GM23338 (cell line): ENCODE measurements around the gene CCDC157. TPM values are rescaled to one million over a fixed set of nuclear protein-coding genes. Genes with fewer than 3 reads are reported as not detected.

Experiments used
- ATAC-seq: fragments of 200-7000 bp; cut with Tn5 transposase; 3 replicates; pipeline ENCODE4 v1.9.1; 2020
- DNase-seq: peaks from one replicate; pipeline ENCODE4 v3.0.0-alpha.2; 2015; ENCODE audit warnings: low spot score
- H2AFZ ChIP-seq: fragments of 200-600 bp; sonication (generic); 2 replicates; pipeline ENCODE4 v1.8.0; 2016; ENCODE audit warnings: antibody characterized with exemption, mild to moderate bottlenecking, moderate library complexity
- H3F3A ChIP-seq: fragments of 200-600 bp; sonication (generic); replicated peaks from 2 replicates; pipeline ENCODE4 v1.8.0; 2017; ENCODE audit warnings: antibody characterized with exemption, mixed run types, low read depth
- H3K27ac ChIP-seq: fragments of 200-600 bp; sonication (generic); 2 replicates; pipeline ENCODE4 v1.6.1; 2016; ENCODE audit warnings: low read depth
- H3K27me3 ChIP-seq: fragments of 200-600 bp; sonication (generic); 2 replicates; pipeline ENCODE4 v1.8.0; 2016; ENCODE audit warnings: mild to moderate bottlenecking, mixed run types, moderate library complexity; ENCODE audit not compliant: insufficient read depth
- H3K36me3 ChIP-seq: fragments of 200-600 bp; sonication (generic); 2 replicates; pipeline ENCODE4 v1.8.0; 2016; ENCODE audit warnings: mild to moderate bottlenecking; ENCODE audit not compliant: insufficient read depth
- H3K4me1 ChIP-seq: fragments of 200-600 bp; sonication (generic); 2 replicates; pipeline ENCODE4 v1.8.0; 2016; ENCODE audit warnings: mild to moderate bottlenecking, moderate library complexity; ENCODE audit not compliant: insufficient read depth
- H3K4me2 ChIP-seq: fragments of 200-600 bp; sonication (generic); 2 replicates; pipeline ENCODE4 v1.7.1; 2017; ENCODE audit warnings: mixed run types
- H3K4me3 ChIP-seq: fragments of 200-600 bp; sonication (generic); 2 replicates; pipeline ENCODE4 v1.6.1; 2016; ENCODE audit warnings: mixed run types
- H3K79me2 ChIP-seq: fragments of 200-600 bp; sonication (generic); replicated peaks from 2 replicates; pipeline ENCODE4 v1.8.0; 2017; ENCODE audit warnings: mild to moderate bottlenecking; ENCODE audit not compliant: insufficient read depth
- H3K9me2 ChIP-seq: fragments of 200-600 bp; sonication (generic); 2 replicates; pipeline ENCODE4 v1.8.0; 2017; ENCODE audit not compliant: insufficient read depth
- H4K20me1 ChIP-seq: fragments of 200-600 bp; sonication (generic); replicated peaks from 2 replicates; pipeline ENCODE4 v1.8.0; 2017; ENCODE audit warnings: mild to moderate bottlenecking; ENCODE audit not compliant: insufficient read depth
- H3K27ac Mint-ChIP-seq: 2 replicates; pipeline ENCODE4 v1.8.0; 2020; ENCODE audit warnings: inconsistent platforms, mild to moderate bottlenecking, moderate library complexity, mixed read lengths
- H3K27me3 Mint-ChIP-seq: 3 replicates; pipeline ENCODE4 v1.8.0; 2022; ENCODE audit warnings: low read depth, mild to moderate bottlenecking, moderate library complexity, mixed read lengths, inconsistent platforms; ENCODE audit not compliant: insufficient read depth, poor library complexity
- H3K36me3 Mint-ChIP-seq: 3 replicates; pipeline ENCODE4 v1.8.0; 2021; ENCODE audit warnings: low read depth, mild to moderate bottlenecking, inconsistent platforms, moderate library complexity, mixed read lengths
- H3K4me1 Mint-ChIP-seq: 3 replicates; pipeline ENCODE4 v1.8.0; 2020; ENCODE audit warnings: mild to moderate bottlenecking, inconsistent platforms, mixed read lengths
- H3K4me3 Mint-ChIP-seq: 3 replicates; pipeline ENCODE4 v1.8.0; 2021; ENCODE audit warnings: moderate library complexity, mild to moderate bottlenecking, inconsistent platforms, mixed read lengths
- H3K9me3 Mint-ChIP-seq: 3 replicates; pipeline ENCODE4 v1.8.0; 2020; ENCODE audit warnings: moderate library complexity, mild to moderate bottlenecking, inconsistent platforms, mixed read lengths
- CREB1 ChIP-seq: fragments of 250-450 bp; sonication (Bioruptor Pico); IDR thresholded peaks from 2 replicates; pipeline ENCODE4 v1.5.0; 2020; ENCODE audit warnings: low read depth, mild to moderate bottlenecking, moderate library complexity
- EZH2 ChIP-seq: fragments of 200-600 bp; sonication (generic); IDR thresholded peaks from one replicate; pipeline ENCODE4 v1.8.0; 2017; ENCODE audit warnings: antibody characterized with exemption, mild to moderate bottlenecking, low read depth; ENCODE audit not compliant: unreplicated experiment
- JUNB ChIP-seq: IDR thresholded peaks from one replicate; pipeline ENCODE4 v1.6.1; 2016; ENCODE audit warnings: antibody characterized with exemption; ENCODE audit not compliant: unreplicated experiment
- NANOG ChIP-seq: IDR thresholded peaks from 2 replicates; pipeline ENCODE4 v1.6.1; 2016; ENCODE audit warnings: antibody characterized with exemption, borderline replicate concordance
- STAT1 ChIP-seq: IDR thresholded peaks from one replicate; pipeline ENCODE4 v1.6.1; 2016; ENCODE audit warnings: antibody characterized with exemption; ENCODE audit not compliant: unreplicated experiment
- ZNF114 ChIP-seq: fragments of 250-450 bp; sonication (Bioruptor Pico); IDR thresholded peaks from 2 replicates; pipeline ENCODE4 v1.5.0; 2020; ENCODE audit warnings: mild to moderate bottlenecking, moderate library complexity
- ZNF331 ChIP-seq: fragments of 250-450 bp; sonication (Bioruptor Pico); IDR thresholded peaks from 2 replicates; pipeline ENCODE4 v1.5.0; 2020; ENCODE audit warnings: low read depth, mild to moderate bottlenecking, moderate library complexity
- polyA plus RNA-seq: library from polyadenylated mRNA; unstranded; fragments of >200 nt; fragmentation: Nextera tagmentation; extraction: Ambion mirVana; gene quantifications from 2 replicates; pipeline ENCODE4 v1.2.1, GENCODE V29; 2016
- total RNA-seq: library from RNA; depleted of rRNA; stranded (reverse); fragments of >200 nt; shearing (Covaris generic); gene quantifications from 2 replicates; pipeline ENCODE4 v1.2.3, GENCODE V29; 2014
- TF ChIP-seq, protein P1 (sequence below): IDR thresholded peaks from 2 replicates; pipeline ENCODE4 v1.6.1; 2016; ENCODE audit warnings: antibody characterized with exemption
- TF ChIP-seq, protein P2 (sequence below), 2 experiments: fragments of 200-600 bp in 1 of 2; sonication (generic) in 1 of 2; conservative IDR thresholded peaks; 2 replicates each; pipeline versions ENCODE4 v1.5.1 to v1.6.1; 2016 to 2017; ENCODE audit warnings: antibody characterized with exemption in 2 of 2, low read depth in 2 of 2, mild to moderate bottlenecking in 2 of 2, moderate library complexity in 1 of 2
- TF ChIP-seq, protein P3 (sequence below): fragments of 250-450 bp; sonication (Bioruptor Pico); IDR thresholded peaks from 2 replicates; pipeline ENCODE4 v1.5.0; 2020; ENCODE audit warnings: mild to moderate bottlenecking, moderate library complexity
- TF ChIP-seq, protein P4 (sequence below): IDR thresholded peaks from one replicate; pipeline ENCODE4 v1.6.1; 2018; ENCODE audit warnings: antibody characterized with exemption; ENCODE audit not compliant: unreplicated experiment

CCDC157 gene
- total and polyA plus RNA-seq, 2 experiments from 2014 or later = 3.8 to 7.9 TPM

DNA sequence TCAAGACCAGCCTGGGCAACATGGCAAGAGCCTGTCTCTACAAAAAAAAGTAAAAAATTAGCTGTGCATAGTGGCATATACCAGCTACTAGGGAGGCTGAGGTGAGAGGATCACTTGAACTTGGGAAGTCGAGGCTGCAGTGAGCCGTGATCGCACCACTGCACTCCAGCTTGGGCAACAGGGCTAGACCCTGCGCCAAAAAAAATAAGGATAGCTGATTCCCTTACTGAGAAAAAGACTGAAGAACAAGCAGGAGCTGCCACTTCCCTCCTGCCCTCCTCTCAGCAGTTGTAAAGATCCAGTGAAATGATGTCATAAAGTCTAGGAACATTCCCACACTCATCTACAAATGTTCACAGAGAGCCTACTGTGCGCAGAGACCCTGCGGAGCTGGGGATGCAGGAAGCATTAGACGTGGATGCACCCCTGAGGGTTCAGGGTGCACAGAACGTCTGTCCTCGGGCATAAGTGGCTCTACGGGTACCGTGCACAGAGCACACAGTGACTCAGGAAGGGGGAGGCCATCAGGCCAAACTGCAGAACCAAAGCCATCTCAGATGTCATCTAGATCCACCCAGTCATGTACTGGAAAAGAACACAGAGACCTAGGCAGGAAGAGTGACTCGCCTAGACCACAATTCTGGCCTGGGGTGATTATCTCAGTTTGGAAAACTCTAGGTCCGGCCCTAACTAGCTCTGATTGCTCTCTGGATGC, 51.7 kb downstream of the CCDC157 start:
- H3K4me3 Mint-ChIP-seq = no peak overlapping the region
- Histone ChIP-seq H4K20me1 (no peaks in the 10 kb centered on the region; the same call in 1 of the 2 replicates), H3K4me3 (no peak overlapping the region), H3K36me3 (no peaks in the 10 kb centered on the region), H3K4me1 (no peaks in the 10 kb centered on the region), H3K27me3 (no peaks in the 10 kb centered on the region), H3F3A (no peaks in the 10 kb centered on the region), H3K27ac (no peak overlapping the region), H3K9me2 (no peaks in the 10 kb centered on the region), H3K79me2 (no peaks in the 10 kb centered on the region), H2AFZ (no peak overlapping the region), H3K4me2 (no peak overlapping the region)
- no peaks in the 10 kb centered on the region for H3K4me1 Mint-ChIP-seq
- DNase-seq (no peak), ATAC-seq (no peak)
- H3K9me3 Mint-ChIP-seq = no peaks in the 10 kb centered on the region
- H3K36me3 Mint-ChIP-seq = peaks cover 13% of the 10 kb centered on the region; the same call in 2 of the 3 replicates
- peaks cover 8% of the 10 kb centered on the region for H3K27me3 Mint-ChIP-seq
- TF ChIP-seq, protein P1, sequence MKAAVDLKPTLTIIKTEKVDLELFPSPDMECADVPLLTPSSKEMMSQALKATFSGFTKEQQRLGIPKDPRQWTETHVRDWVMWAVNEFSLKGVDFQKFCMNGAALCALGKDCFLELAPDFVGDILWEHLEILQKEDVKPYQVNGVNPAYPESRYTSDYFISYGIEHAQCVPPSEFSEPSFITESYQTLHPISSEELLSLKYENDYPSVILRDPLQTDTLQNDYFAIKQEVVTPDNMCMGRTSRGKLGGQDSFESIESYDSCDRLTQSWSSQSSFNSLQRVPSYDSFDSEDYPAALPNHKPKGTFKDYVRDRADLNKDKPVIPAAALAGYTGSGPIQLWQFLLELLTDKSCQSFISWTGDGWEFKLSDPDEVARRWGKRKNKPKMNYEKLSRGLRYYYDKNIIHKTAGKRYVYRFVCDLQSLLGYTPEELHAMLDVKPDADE = no peak
- TF ChIP-seq CREB1 = no peak
- TF ChIP-seq, protein P2, sequence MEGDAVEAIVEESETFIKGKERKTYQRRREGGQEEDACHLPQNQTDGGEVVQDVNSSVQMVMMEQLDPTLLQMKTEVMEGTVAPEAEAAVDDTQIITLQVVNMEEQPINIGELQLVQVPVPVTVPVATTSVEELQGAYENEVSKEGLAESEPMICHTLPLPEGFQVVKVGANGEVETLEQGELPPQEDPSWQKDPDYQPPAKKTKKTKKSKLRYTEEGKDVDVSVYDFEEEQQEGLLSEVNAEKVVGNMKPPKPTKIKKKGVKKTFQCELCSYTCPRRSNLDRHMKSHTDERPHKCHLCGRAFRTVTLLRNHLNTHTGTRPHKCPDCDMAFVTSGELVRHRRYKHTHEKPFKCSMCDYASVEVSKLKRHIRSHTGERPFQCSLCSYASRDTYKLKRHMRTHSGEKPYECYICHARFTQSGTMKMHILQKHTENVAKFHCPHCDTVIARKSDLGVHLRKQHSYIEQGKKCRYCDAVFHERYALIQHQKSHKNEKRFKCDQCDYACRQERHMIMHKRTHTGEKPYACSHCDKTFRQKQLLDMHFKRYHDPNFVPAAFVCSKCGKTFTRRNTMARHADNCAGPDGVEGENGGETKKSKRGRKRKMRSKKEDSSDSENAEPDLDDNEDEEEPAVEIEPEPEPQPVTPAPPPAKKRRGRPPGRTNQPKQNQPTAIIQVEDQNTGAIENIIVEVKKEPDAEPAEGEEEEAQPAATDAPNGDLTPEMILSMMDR (conservative IDR thresholded peaks at IDR 0.05; ENCODE audit: low read depth in 2 of 2) = no peak
- no peak for TF ChIP-seq JUNB
- TF ChIP-seq NANOG = no peak
- TF ChIP-seq, protein P3, sequence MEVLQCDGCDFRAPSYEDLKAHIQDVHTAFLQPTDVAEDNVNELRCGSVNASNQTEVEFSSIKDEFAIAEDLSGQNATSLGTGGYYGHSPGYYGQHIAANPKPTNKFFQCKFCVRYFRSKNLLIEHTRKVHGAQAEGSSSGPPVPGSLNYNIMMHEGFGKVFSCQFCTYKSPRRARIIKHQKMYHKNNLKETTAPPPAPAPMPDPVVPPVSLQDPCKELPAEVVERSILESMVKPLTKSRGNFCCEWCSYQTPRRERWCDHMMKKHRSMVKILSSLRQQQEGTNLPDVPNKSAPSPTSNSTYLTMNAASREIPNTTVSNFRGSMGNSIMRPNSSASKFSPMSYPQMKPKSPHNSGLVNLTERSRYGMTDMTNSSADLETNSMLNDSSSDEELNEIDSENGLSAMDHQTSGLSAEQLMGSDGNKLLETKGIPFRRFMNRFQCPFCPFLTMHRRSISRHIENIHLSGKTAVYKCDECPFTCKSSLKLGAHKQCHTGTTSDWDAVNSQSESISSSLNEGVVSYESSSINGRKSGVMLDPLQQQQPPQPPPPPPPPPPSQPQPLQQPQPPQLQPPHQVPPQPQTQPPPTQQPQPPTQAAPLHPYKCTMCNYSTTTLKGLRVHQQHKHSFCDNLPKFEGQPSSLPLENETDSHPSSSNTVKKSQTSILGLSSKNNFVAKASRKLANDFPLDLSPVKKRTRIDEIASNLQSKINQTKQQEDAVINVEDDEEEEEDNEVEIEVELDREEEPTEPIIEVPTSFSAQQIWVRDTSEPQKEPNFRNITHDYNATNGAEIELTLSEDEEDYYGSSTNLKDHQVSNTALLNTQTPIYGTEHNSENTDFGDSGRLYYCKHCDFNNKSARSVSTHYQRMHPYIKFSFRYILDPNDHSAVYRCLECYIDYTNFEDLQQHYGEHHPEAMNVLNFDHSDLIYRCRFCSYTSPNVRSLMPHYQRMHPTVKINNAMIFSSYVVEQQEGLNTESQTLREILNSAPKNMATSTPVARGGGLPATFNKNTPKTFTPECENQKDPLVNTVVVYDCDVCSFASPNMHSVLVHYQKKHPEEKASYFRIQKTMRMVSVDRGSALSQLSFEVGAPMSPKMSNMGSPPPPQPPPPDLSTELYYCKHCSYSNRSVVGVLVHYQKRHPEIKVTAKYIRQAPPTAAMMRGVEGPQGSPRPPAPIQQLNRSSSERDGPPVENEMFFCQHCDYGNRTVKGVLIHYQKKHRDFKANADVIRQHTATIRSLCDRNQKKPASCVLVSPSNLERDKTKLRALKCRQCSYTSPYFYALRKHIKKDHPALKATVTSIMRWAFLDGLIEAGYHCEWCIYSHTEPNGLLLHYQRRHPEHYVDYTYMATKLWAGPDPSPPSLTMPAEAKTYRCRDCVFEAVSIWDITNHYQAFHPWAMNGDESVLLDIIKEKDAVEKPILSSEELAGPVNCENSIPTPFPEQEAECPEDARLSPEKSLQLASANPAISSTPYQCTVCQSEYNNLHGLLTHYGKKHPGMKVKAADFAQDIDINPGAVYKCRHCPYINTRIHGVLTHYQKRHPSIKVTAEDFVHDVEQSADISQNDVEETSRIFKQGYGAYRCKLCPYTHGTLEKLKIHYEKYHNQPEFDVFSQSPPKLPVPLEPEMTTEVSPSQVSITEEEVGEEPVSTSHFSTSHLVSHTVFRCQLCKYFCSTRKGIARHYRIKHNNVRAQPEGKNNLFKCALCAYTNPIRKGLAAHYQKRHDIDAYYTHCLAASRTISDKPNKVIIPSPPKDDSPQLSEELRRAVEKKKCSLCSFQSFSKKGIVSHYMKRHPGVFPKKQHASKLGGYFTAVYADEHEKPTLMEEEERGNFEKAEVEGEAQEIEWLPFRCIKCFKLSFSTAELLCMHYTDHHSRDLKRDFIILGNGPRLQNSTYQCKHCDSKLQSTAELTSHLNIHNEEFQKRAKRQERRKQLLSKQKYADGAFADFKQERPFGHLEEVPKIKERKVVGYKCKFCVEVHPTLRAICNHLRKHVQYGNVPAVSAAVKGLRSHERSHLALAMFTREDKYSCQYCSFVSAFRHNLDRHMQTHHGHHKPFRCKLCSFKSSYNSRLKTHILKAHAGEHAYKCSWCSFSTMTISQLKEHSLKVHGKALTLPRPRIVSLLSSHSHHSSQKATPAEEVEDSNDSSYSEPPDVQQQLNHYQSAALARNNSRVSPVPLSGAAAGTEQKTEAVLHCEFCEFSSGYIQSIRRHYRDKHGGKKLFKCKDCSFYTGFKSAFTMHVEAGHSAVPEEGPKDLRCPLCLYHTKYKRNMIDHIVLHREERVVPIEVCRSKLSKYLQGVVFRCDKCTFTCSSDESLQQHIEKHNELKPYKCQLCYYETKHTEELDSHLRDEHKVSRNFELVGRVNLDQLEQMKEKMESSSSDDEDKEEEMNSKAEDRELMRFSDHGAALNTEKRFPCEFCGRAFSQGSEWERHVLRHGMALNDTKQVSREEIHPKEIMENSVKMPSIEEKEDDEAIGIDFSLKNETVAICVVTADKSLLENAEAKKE (CRISPR knock-in tag) = no peak
- TF ChIP-seq, protein P4, sequence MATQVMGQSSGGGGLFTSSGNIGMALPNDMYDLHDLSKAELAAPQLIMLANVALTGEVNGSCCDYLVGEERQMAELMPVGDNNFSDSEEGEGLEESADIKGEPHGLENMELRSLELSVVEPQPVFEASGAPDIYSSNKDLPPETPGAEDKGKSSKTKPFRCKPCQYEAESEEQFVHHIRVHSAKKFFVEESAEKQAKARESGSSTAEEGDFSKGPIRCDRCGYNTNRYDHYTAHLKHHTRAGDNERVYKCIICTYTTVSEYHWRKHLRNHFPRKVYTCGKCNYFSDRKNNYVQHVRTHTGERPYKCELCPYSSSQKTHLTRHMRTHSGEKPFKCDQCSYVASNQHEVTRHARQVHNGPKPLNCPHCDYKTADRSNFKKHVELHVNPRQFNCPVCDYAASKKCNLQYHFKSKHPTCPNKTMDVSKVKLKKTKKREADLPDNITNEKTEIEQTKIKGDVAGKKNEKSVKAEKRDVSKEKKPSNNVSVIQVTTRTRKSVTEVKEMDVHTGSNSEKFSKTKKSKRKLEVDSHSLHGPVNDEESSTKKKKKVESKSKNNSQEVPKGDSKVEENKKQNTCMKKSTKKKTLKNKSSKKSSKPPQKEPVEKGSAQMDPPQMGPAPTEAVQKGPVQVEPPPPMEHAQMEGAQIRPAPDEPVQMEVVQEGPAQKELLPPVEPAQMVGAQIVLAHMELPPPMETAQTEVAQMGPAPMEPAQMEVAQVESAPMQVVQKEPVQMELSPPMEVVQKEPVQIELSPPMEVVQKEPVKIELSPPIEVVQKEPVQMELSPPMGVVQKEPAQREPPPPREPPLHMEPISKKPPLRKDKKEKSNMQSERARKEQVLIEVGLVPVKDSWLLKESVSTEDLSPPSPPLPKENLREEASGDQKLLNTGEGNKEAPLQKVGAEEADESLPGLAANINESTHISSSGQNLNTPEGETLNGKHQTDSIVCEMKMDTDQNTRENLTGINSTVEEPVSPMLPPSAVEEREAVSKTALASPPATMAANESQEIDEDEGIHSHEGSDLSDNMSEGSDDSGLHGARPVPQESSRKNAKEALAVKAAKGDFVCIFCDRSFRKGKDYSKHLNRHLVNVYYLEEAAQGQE = no peak
- TF ChIP-seq STAT1 = no peak
- no peak for TF ChIP-seq ZNF114 (CRISPR knock-in tag)
- TF ChIP-seq EZH2 = no peak
- no peak for TF ChIP-seq ZNF331 (CRISPR knock-in tag)
- no peak overlapping the region for H3K27ac Mint-ChIP-seq
